Activated CD4-positive, alpha-beta memory T cell treated with anti-CD3 and anti-CD28 coated beads, Interleukin-2, amount 10 ng/mL, durations not matched to agents 7 days and 5 days (primary cell): ENCODE results near the gene TMEM174. TPM values are rescaled to one million over a fixed set of nuclear protein-coding genes. Genes with fewer than 3 reads are reported as not detected.
"Not testable (repeated sequence)": the region's sequence is repeated elsewhere in the genome, so short reads cannot be mapped to it uniquely, and the experiment has no call there.

ENCODE experiments used
- CTCF ChIA-PET: fragments of 350-600 bp; sonication (Branson Sonifier 250); formaldehyde crosslinking; loops from one replicate; lab custom pipeline; 2021; ENCODE audit warnings: antibody characterized with exemption, inconsistent platforms; lab: Charles Lee
- POLR2A ChIA-PET: fragments of 350-600 bp; sonication (Branson Sonifier 250); formaldehyde crosslinking; loops from one replicate; lab custom pipeline; 2021; ENCODE audit warnings: antibody characterized with exemption; lab: Charles Lee
- DNase-seq: peaks from one replicate; pipeline ENCODE4 v3.0.0-alpha.2; 2020
- H3K27ac Mint-ChIP-seq: one replicate; pipeline ENCODE4 v1.8.0; 2021; ENCODE audit warnings: mild to moderate bottlenecking, mixed read lengths
- H3K27me3 Mint-ChIP-seq: one replicate; pipeline ENCODE4 v1.8.0; 2021; ENCODE audit warnings: mixed read lengths
- H3K36me3 Mint-ChIP-seq: one replicate; pipeline ENCODE4 v1.8.0; 2021; ENCODE audit warnings: low read depth, mixed read lengths
- H3K4me1 Mint-ChIP-seq: one replicate; pipeline ENCODE4 v1.8.0; 2021; ENCODE audit warnings: mixed read lengths
- H3K4me3 Mint-ChIP-seq: one replicate; pipeline ENCODE4 v1.8.0; 2021; ENCODE audit warnings: mild to moderate bottlenecking, mixed read lengths
- H3K9me3 Mint-ChIP-seq: one replicate; pipeline ENCODE4 v1.8.0; 2021; ENCODE audit warnings: mixed read lengths
- total RNA-seq, 2 experiments: library from RNA; stranded (reverse); gene quantifications; one replicate each; pipeline ENCODE4 v1.2.3, GENCODE V29; 2021

The TMEM174 gene
- total RNA-seq, 2 experiments from 2014 or later = not detected

- peaks cover 4% of the 10 kb centered on the region for H3K9me3 Mint-ChIP-seq
- DNase-seq = no peak
- no peak overlapping the region for H3K27ac Mint-ChIP-seq
- no peak overlapping the region for H3K4me3 Mint-ChIP-seq
- H3K36me3 Mint-ChIP-seq = peaks cover 6% of the 10 kb centered on the region
- ChIA-PET POLR2A (no interaction called here), CTCF (no interaction called here)
- peaks cover 57% of the 10 kb centered on the region for H3K27me3 Mint-ChIP-seq
- H3K4me1 Mint-ChIP-seq = no peaks in the 10 kb centered on the region
These were observed 32.3 kb downstream of the TMEM174 start for GRCh38 chr5:73205305-73205704.

- H3K27ac Mint-ChIP-seq, POLR2A ChIA-PET, DNase-seq, H3K4me3 Mint-ChIP-seq, H3K36me3 Mint-ChIP-seq, H3K9me3 Mint-ChIP-seq, H3K4me1 Mint-ChIP-seq: not testable (repeated sequence)
- peaks cover 63% of the 10 kb centered on the region for H3K27me3 Mint-ChIP-seq
- CTCF ChIA-PET = interaction anchor here (1.0 to 1.1 kb wide), 2 partner anchors 9 to 37 kb away, joined by 3 read pairs; no protein-coding TSS in a partner anchor
These were observed 34.2 kb downstream of the TMEM174 start for GRCh38 chr5:73207239-73207638.

GRCh38 chr5:73209075-73209474 lies 36.1 kb downstream of the TMEM174 start:
- DNase-seq, H3K9me3 Mint-ChIP-seq, H3K4me1 Mint-ChIP-seq, POLR2A ChIA-PET, H3K36me3 Mint-ChIP-seq, CTCF ChIA-PET, H3K4me3 Mint-ChIP-seq, H3K27ac Mint-ChIP-seq: not testable (repeated sequence)
- H3K27me3 Mint-ChIP-seq = peaks cover 75% of the 10 kb centered on the region

- CTCF ChIA-PET = interaction anchor here (1.4 kb wide), 1 partner anchor 12 kb away, joined by 3 read pairs; no protein-coding TSS in a partner anchor
- H3K4me3 Mint-ChIP-seq, DNase-seq, H3K9me3 Mint-ChIP-seq, H3K27ac Mint-ChIP-seq, POLR2A ChIA-PET, H3K36me3 Mint-ChIP-seq: not testable (repeated sequence)
- peaks cover 91% of the 10 kb centered on the region for H3K27me3 Mint-ChIP-seq
- H3K4me1 Mint-ChIP-seq = peaks cover 17% of the 10 kb centered on the region
These were observed 39.7 kb downstream of the TMEM174 start for GRCh38 chr5:73212693-73213092.

GRCh38 chr5:73213566-73213998 lies 40.6 kb downstream of the TMEM174 start:
- peaks cover 8% of the 10 kb centered on the region for H3K36me3 Mint-ChIP-seq
- no peak overlapping the region for H3K4me3 Mint-ChIP-seq
- H3K27me3 Mint-ChIP-seq = peaks cover 89% of the 10 kb centered on the region
- DNase-seq = no peak
- CTCF ChIA-PET = interaction anchor here (0.6 kb wide), 1 partner anchor 246 kb away, joined by 3 read pairs; no protein-coding TSS in a partner anchor
- peaks cover 4% of the 10 kb centered on the region for H3K9me3 Mint-ChIP-seq
- H3K27ac Mint-ChIP-seq = no peak overlapping the region
- peaks cover 17% of the 10 kb centered on the region for H3K4me1 Mint-ChIP-seq
- POLR2A ChIA-PET = no interaction called here

- H3K4me1 Mint-ChIP-seq = peaks cover 18% of the 10 kb centered on the region
- peaks cover 8% of the 10 kb centered on the region for H3K36me3 Mint-ChIP-seq
- no peak for DNase-seq
- peaks cover 85% of the 10 kb centered on the region for H3K27me3 Mint-ChIP-seq
- ChIA-PET CTCF (interaction anchor here (2.7 to 3.2 kb wide), 3 partner anchors 11 to 15 kb away, joined by 13 to 25 read pairs (median 15); no protein-coding TSS in a partner anchor), POLR2A (no interaction called here)
- H3K9me3 Mint-ChIP-seq = peaks cover 4% of the 10 kb centered on the region
- no peak overlapping the region for H3K4me3 Mint-ChIP-seq
- no peak overlapping the region for H3K27ac Mint-ChIP-seq
These were observed 41.3 kb downstream of the TMEM174 start for GRCh38 chr5:73214306-73214705.

GRCh38 chr5:73214996-73215395 lies 42.0 kb downstream of the TMEM174 start:
- H3K27me3 Mint-ChIP-seq = peaks cover 81% of the 10 kb centered on the region
- POLR2A ChIA-PET = no interaction called here
- H3K27ac Mint-ChIP-seq = no peak overlapping the region
- peaks cover 18% of the 10 kb centered on the region for H3K4me1 Mint-ChIP-seq
- CTCF ChIA-PET = interaction anchor here (0.8 to 3.2 kb wide), 13 partner anchors 10 to 244 kb away, joined by 3 to 25 read pairs (median 6); no protein-coding TSS in a partner anchor
- peaks cover 2% of the 10 kb centered on the region for H3K36me3 Mint-ChIP-seq
- no peak for DNase-seq
- H3K9me3 Mint-ChIP-seq = no peaks in the 10 kb centered on the region
- no peak overlapping the region for H3K4me3 Mint-ChIP-seq

- Mint-ChIP-seq H3K27me3 (peaks cover 81% of the 10 kb centered on the region), H3K4me3 (no peak overlapping the region), H3K36me3 (peaks cover 2% of the 10 kb centered on the region), H3K9me3 (no peaks in the 10 kb centered on the region), H3K4me1 (peaks cover 18% of the 10 kb centered on the region), H3K27ac (no peak overlapping the region)
- no peak for DNase-seq
- ChIA-PET POLR2A (no interaction called here), CTCF (interaction anchor here (0.8 to 3.2 kb wide), 18 partner anchors 10 to 322 kb away, joined by 3 to 25 read pairs (median 5); no protein-coding TSS in a partner anchor)
These were observed 42.5 kb downstream of the TMEM174 start for GRCh38 chr5:73215531-73215890.

GRCh38 chr5:73215891-73216610 lies 43.1 kb downstream of the TMEM174 start:
- CTCF ChIA-PET = interaction anchor here (0.6 to 3.2 kb wide), 24 partner anchors 8 to 366 kb away, joined by 3 to 25 read pairs (median 4); no protein-coding TSS in a partner anchor
- POLR2A ChIA-PET = no interaction called here
- Mint-ChIP-seq H3K4me3 (no peak overlapping the region), H3K4me1 (peaks cover 18% of the 10 kb centered on the region), H3K36me3 (no peaks in the 10 kb centered on the region), H3K27ac (no peak overlapping the region), H3K27me3 (peaks cover 79% of the 10 kb centered on the region), H3K9me3 (no peaks in the 10 kb centered on the region)
- DNase-seq = peak; percentile 62

- H3K36me3 Mint-ChIP-seq = no peaks in the 10 kb centered on the region
- H3K9me3 Mint-ChIP-seq = no peaks in the 10 kb centered on the region
- H3K27ac Mint-ChIP-seq = no peak overlapping the region
- CTCF ChIA-PET = interaction anchor here (1.0 to 1.1 kb wide), 2 partner anchors 11 to 18 kb away, joined by 3 to 4 read pairs; no protein-coding TSS in a partner anchor
- H3K4me1 Mint-ChIP-seq = peaks cover 14% of the 10 kb centered on the region
- no peak overlapping the region for H3K4me3 Mint-ChIP-seq
- no peak for DNase-seq
- H3K27me3 Mint-ChIP-seq = peaks cover 72% of the 10 kb centered on the region
- POLR2A ChIA-PET = no interaction called here
These were observed 45.7 kb downstream of the TMEM174 start for GRCh38 chr5:73218552-73219171.

GRCh38 chr5:73219336-73219735 lies 46.3 kb downstream of the TMEM174 start:
- H3K4me3 Mint-ChIP-seq, H3K36me3 Mint-ChIP-seq, H3K9me3 Mint-ChIP-seq, CTCF ChIA-PET, H3K27ac Mint-ChIP-seq, DNase-seq, POLR2A ChIA-PET: not testable (repeated sequence)
- H3K4me1 Mint-ChIP-seq = peaks cover 11% of the 10 kb centered on the region
- peaks cover 68% of the 10 kb centered on the region for H3K27me3 Mint-ChIP-seq

- POLR2A ChIA-PET = no interaction called here
- Mint-ChIP-seq H3K9me3 (no peaks in the 10 kb centered on the region), H3K4me3 (no peak overlapping the region), H3K36me3 (no peaks in the 10 kb centered on the region), H3K4me1 (peaks cover 2% of the 10 kb centered on the region), H3K27ac (no peak overlapping the region), H3K27me3 (peaks cover 60% of the 10 kb centered on the region)
- CTCF ChIA-PET = no interaction called here
- DNase-seq = no peak
These were observed 48.2 kb downstream of the TMEM174 start for GRCh38 chr5:73221161-73221560.

GRCh38 chr5:73221726-73222125 lies 48.7 kb downstream of the TMEM174 start:
- no peaks in the 10 kb centered on the region for H3K9me3 Mint-ChIP-seq
- ChIA-PET CTCF (no interaction called here), POLR2A (no interaction called here)
- H3K36me3 Mint-ChIP-seq = no peaks in the 10 kb centered on the region
- H3K27ac Mint-ChIP-seq = no peak overlapping the region
- no peak overlapping the region for H3K4me3 Mint-ChIP-seq
- peaks cover 2% of the 10 kb centered on the region for H3K4me1 Mint-ChIP-seq
- H3K27me3 Mint-ChIP-seq = peaks cover 61% of the 10 kb centered on the region
- DNase-seq = no peak
